ENCODE results near the gene ZNF106.

Gene ZNF106

GRCh38 chr15:42405863-42406482 lies 85.0 kb downstream of the ZNF106 start:
- Mint-ChIP-seq H3K27me3 (no peaks in the 10 kb centered on the region), H3K27ac (no peak overlapping the region), H3K4me3 (no peak overlapping the region), H3K36me3 (no peaks in the 10 kb centered on the region), H3K4me1 (no peaks in the 10 kb centered on the region), H3K9me3 (no peaks in the 10 kb centered on the region)
- CTCF ChIA-PET = no interaction called here
- DNase-seq = no peak

- H3K36me3 Mint-ChIP-seq = no peaks in the 10 kb centered on the region
- no peak overlapping the region for H3K4me3 Mint-ChIP-seq
- H3K4me1 Mint-ChIP-seq = no peaks in the 10 kb centered on the region
- CTCF ChIA-PET = no interaction called here
- H3K27me3 Mint-ChIP-seq = no peaks in the 10 kb centered on the region
- H3K9me3 Mint-ChIP-seq = no peaks in the 10 kb centered on the region
- no peak for DNase-seq
- no peak overlapping the region for H3K27ac Mint-ChIP-seq
Measured at GRCh38 chr15:42404461-42405235, 86.3 kb downstream of the ZNF106 start.

- Mint-ChIP-seq H3K9me3 (no peaks in the 10 kb centered on the region), H3K27ac (no peak overlapping the region), H3K36me3 (no peaks in the 10 kb centered on the region), H3K27me3 (no peaks in the 10 kb centered on the region), H3K4me1 (no peaks in the 10 kb centered on the region), H3K4me3 (no peak overlapping the region)
- no peak for DNase-seq
- CTCF ChIA-PET = no interaction called here
Measured at GRCh38 chr15:42403389-42403788, 87.6 kb downstream of the ZNF106 start.

- no peaks in the 10 kb centered on the region for H3K9me3 Mint-ChIP-seq
- no peak overlapping the region for H3K4me3 Mint-ChIP-seq
- DNase-seq = no peak
- no peaks in the 10 kb centered on the region for H3K4me1 Mint-ChIP-seq
- no peaks in the 10 kb centered on the region for H3K27me3 Mint-ChIP-seq
- H3K36me3 Mint-ChIP-seq = no peaks in the 10 kb centered on the region
- CTCF ChIA-PET = no interaction called here
- H3K27ac Mint-ChIP-seq = no peak overlapping the region
Measured at GRCh38 chr15:42402455-42403205, 88.3 kb downstream of the ZNF106 start.

- Mint-ChIP-seq H3K9me3 (no peaks in the 10 kb centered on the region), H3K36me3 (no peaks in the 10 kb centered on the region), H3K4me3 (peak overlapping the region; percentile 24), H3K27me3 (no peaks in the 10 kb centered on the region), H3K27ac (no peak overlapping the region), H3K4me1 (no peaks in the 10 kb centered on the region)
- CTCF ChIA-PET = no interaction called here
- no peak for DNase-seq
Measured at GRCh38 chr15:42401544-42402454, 89.1 kb downstream of the ZNF106 start.

GRCh38 chr15:42395838-42396237 lies 95.1 kb downstream of the ZNF106 start:
- Mint-ChIP-seq H3K4me1 (no peaks in the 10 kb centered on the region), H3K27me3 (no peaks in the 10 kb centered on the region), H3K4me3 (no peak overlapping the region), H3K27ac (no peak overlapping the region), H3K36me3 (no peaks in the 10 kb centered on the region), H3K9me3 (no peaks in the 10 kb centered on the region)
- no peak for DNase-seq
- CTCF ChIA-PET = no interaction called here

- no peaks in the 10 kb centered on the region for H3K9me3 Mint-ChIP-seq
- H3K4me3 Mint-ChIP-seq = no peak overlapping the region
- H3K36me3 Mint-ChIP-seq = no peaks in the 10 kb centered on the region
- DNase-seq = no peak
- H3K4me1 Mint-ChIP-seq = no peaks in the 10 kb centered on the region
- H3K27ac Mint-ChIP-seq = no peak overlapping the region
- CTCF ChIA-PET = no interaction called here
- H3K27me3 Mint-ChIP-seq = no peaks in the 10 kb centered on the region
Measured at GRCh38 chr15:42394106-42394505, 96.8 kb downstream of the ZNF106 start.

- no peak overlapping the region for H3K27ac Mint-ChIP-seq
- no peak overlapping the region for H3K4me3 Mint-ChIP-seq
- no peaks in the 10 kb centered on the region for H3K9me3 Mint-ChIP-seq
- H3K4me1 Mint-ChIP-seq = no peaks in the 10 kb centered on the region
- H3K27me3 Mint-ChIP-seq = no peaks in the 10 kb centered on the region
- H3K36me3 Mint-ChIP-seq = no peaks in the 10 kb centered on the region
- DNase-seq = no peak
- CTCF ChIA-PET = interaction anchor here (0.6 kb wide), 1 partner anchor 274 kb away, joined by 3 read pairs; no protein-coding TSS in a partner anchor
Measured at GRCh38 chr15:42392309-42393024, 98.5 kb downstream of the ZNF106 start.

GRCh38 chr15:42387603-42388002 lies 103.3 kb downstream of the ZNF106 start:
- no peaks in the 10 kb centered on the region for H3K9me3 Mint-ChIP-seq
- no peaks in the 10 kb centered on the region for H3K4me1 Mint-ChIP-seq
- H3K4me3 Mint-ChIP-seq = no peak overlapping the region
- H3K36me3 Mint-ChIP-seq = no peaks in the 10 kb centered on the region
- H3K27ac Mint-ChIP-seq = no peak overlapping the region
- CTCF ChIA-PET = no interaction called here
- no peaks in the 10 kb centered on the region for H3K27me3 Mint-ChIP-seq
- no peak for DNase-seq

- Mint-ChIP-seq H3K4me3 (no peak overlapping the region), H3K36me3 (no peaks in the 10 kb centered on the region), H3K27me3 (no peaks in the 10 kb centered on the region), H3K4me1 (no peaks in the 10 kb centered on the region), H3K27ac (no peak overlapping the region), H3K9me3 (no peaks in the 10 kb centered on the region)
- CTCF ChIA-PET = interaction anchor here (1.0 to 2.1 kb wide), 12 partner anchors 11 to 319 kb away, joined by 3 to 10 read pairs (median 4); no protein-coding TSS in a partner anchor
- DNase-seq = no peak
Measured at GRCh38 chr15:42385980-42386700, 104.8 kb downstream of the ZNF106 start.

GRCh38 chr15:42385206-42385979 lies 105.5 kb downstream of the ZNF106 start:
- peak; percentile 55 for DNase-seq
- Mint-ChIP-seq H3K27ac (no peak overlapping the region), H3K27me3 (no peaks in the 10 kb centered on the region), H3K36me3 (no peaks in the 10 kb centered on the region), H3K4me3 (no peak overlapping the region), H3K9me3 (no peaks in the 10 kb centered on the region), H3K4me1 (no peaks in the 10 kb centered on the region)
- CTCF ChIA-PET = interaction anchor here (0.6 to 2.1 kb wide), 18 partner anchors 9 to 320 kb away, joined by 3 to 10 read pairs (median 3); no protein-coding TSS in a partner anchor

GRCh38 chr15:42384597-42384996 lies 106.3 kb downstream of the ZNF106 start:
- H3K27me3 Mint-ChIP-seq = no peaks in the 10 kb centered on the region
- no peak overlapping the region for H3K4me3 Mint-ChIP-seq
- H3K36me3 Mint-ChIP-seq = no peaks in the 10 kb centered on the region
- CTCF ChIA-PET = interaction anchor here (0.7 to 2.1 kb wide), 13 partner anchors 8 to 319 kb away, joined by 3 to 10 read pairs (median 4); no protein-coding TSS in a partner anchor
- no peak overlapping the region for H3K27ac Mint-ChIP-seq
- no peaks in the 10 kb centered on the region for H3K4me1 Mint-ChIP-seq
- DNase-seq = no peak
- no peaks in the 10 kb centered on the region for H3K9me3 Mint-ChIP-seq
